ENCODE measurements around the gene TMEM132A. TPM values are rescaled to one million over a fixed set of nuclear protein-coding genes. Genes with fewer than 3 reads are reported as not detected.

TMEM132A gene
- total and polyA plus RNA-seq, 9 of the 15 experiments (the other 6 are each of a cell fraction or from before 2014, with no cell fraction given): 0.04 to 1.1 (median 0.18) TPM; not detected in 4

GRCh38 chr11:60891103-60891741 lies 33.0 kb upstream of the TMEM132A start (continued):
- TF ChIP-seq CHAMP1 (IDR thresholded peaks at IDR 0.05): no peak
- no peak for TF ChIP-seq POLR3A (IDR thresholded peaks at IDR 0.05; ENCODE audit: borderline replicate concordance, extremely low read depth, insufficient read depth, insufficient read length)
- TF ChIP-seq ZNF589 (CRISPR knock-in tag; IDR thresholded peaks at IDR 0.05; ENCODE audit: low read depth): 0 out of 2 replicates have a peak, but pooled peaks have one; percentile 44
- no peak for TF ChIP-seq RAD51 (IDR thresholded peaks at IDR 0.05; ENCODE audit: borderline replicate concordance, low read depth)
- TF ChIP-seq ZNF263 (CRISPR knock-in tag; IDR thresholded peaks at IDR 0.05; ENCODE audit: borderline replicate concordance): no peak
- TF ChIP-seq SMAD1 (IDR thresholded peaks at IDR 0.05; ENCODE audit: low read depth, low read length, partially characterized antibody): peak; percentile 75
- TF ChIP-seq NRF1 (conservative IDR thresholded peaks at IDR 0.05 in 1 of 2, IDR thresholded peaks at IDR 0.05 in 1 of 2): no peak
- no peak for TF ChIP-seq MGA (IDR thresholded peaks at IDR 0.05)
- no peak for TF ChIP-seq CEBPB (tag; IDR thresholded peaks at IDR 0.05)
- TF ChIP-seq MTA3 (IDR thresholded peaks at IDR 0.05; ENCODE audit: borderline replicate concordance): no peak
- no peak for TF ChIP-seq SAP30 (IDR thresholded peaks at IDR 0.05; ENCODE audit: borderline replicate concordance, insufficient read depth, low read depth, low read length, poor library complexity, severe bottlenecking)
- no peak for TF ChIP-seq MECOM (CRISPR knock-in tag; IDR thresholded peaks at IDR 0.05)
- no peak for TF ChIP-seq ETV5 (CRISPR knock-in tag; IDR thresholded peaks at IDR 0.05; ENCODE audit: low read depth)
- TF ChIP-seq ZNF408 (CRISPR knock-in tag; IDR thresholded peaks at IDR 0.05; ENCODE audit: low read depth): no peak
